Sigmoid colon (tissue), 4 donors: ENCODE data around the gene ZNHIT2.

Source experiments
- CTCF ChIP-seq, 4 experiments: fragments of 450-650 bp in 3 of 4; fragments of 200-600 bp in 1 of 4; IDR thresholded peaks; one replicate each; pipeline ENCODE4 v1.5.1; 2016 to 2019; ENCODE audit warnings: antibody characterized with exemption in 4 of 4, mild to moderate bottlenecking in 3 of 4, moderate library complexity in 2 of 4
- EP300 ChIP-seq, 4 donors: sonication (generic); formaldehyde crosslinking; IDR thresholded peaks; one replicate each; pipeline ENCODE4 v1.6.1; 2017; ENCODE audit warnings: antibody characterized with exemption in 4 of 4
- POLR2A ChIP-seq, 2 donors: fragments of 450-650 bp; IDR thresholded peaks; one replicate each; pipeline ENCODE4 v1.6.1; 2016; ENCODE audit warnings: antibody characterized with exemption in 2 of 2, mild to moderate bottlenecking in 2 of 2, moderate library complexity in 2 of 2
- POLR2AphosphoS5 ChIP-seq, 4 donors: sonication (generic); formaldehyde crosslinking; IDR thresholded peaks; one replicate each; pipeline ENCODE4 v1.6.1; 2017; ENCODE audit warnings: antibody characterized with exemption in 4 of 4

- no peak for TF ChIP-seq CTCF (IDR thresholded peaks at IDR 0.05)
- no peak for TF ChIP-seq POLR2A (IDR thresholded peaks at IDR 0.05)
- no peak for TF ChIP-seq POLR2AphosphoS5 (IDR thresholded peaks at IDR 0.05)
- TF ChIP-seq EP300 (IDR thresholded peaks at IDR 0.05), result no peak
These were observed 33.9 kb upstream of the ZNHIT2 start for GRCh38 chr11:65151331-65151899.
